ENCODE data around the gene PLB1.

PLB1 gene

DNA sequence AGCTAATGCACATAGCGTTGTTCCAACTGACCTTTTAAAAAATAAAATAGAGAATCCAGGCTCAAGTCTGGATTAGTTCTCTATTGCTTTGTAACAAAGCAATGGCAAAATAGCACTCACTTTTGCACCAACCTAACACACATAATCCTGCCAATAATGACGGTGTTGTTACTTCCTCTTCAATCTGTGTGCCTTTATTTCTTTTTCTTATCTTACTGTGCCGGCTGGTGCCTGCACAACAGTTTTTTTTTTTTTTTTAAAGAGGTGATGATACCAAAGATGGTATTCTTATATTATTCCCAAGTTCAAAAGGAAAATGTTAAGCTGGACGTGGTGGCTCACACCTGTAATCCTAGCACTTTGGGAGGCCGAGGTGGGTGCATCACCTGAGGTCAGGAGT lies 3.4 kb downstream of the PLB1 start:
- DNase-seq (ENCODE audit: low read depth), result no peak

DNA sequence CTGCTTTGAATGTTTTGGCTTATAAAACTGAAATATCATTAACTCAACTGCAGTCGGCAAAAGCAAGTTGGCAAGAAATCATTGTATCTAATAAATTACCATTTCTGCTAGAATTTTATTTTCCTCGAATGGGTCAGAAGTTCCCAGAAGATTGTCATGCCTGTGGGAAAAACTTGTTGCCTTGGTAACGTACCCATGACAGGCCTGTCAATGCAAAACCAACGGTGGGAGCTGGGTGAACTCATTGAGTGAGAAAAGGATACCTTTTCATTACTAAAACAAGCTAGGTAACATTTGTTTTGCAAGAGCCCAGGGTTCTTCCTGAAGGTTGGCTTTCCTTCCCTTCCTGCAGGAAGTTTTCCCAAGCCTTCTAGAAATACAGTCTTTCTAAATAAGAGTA lies 9.5 kb downstream of the PLB1 start:
- DNase-seq (ENCODE audit: low read depth), result no peak

DNA sequence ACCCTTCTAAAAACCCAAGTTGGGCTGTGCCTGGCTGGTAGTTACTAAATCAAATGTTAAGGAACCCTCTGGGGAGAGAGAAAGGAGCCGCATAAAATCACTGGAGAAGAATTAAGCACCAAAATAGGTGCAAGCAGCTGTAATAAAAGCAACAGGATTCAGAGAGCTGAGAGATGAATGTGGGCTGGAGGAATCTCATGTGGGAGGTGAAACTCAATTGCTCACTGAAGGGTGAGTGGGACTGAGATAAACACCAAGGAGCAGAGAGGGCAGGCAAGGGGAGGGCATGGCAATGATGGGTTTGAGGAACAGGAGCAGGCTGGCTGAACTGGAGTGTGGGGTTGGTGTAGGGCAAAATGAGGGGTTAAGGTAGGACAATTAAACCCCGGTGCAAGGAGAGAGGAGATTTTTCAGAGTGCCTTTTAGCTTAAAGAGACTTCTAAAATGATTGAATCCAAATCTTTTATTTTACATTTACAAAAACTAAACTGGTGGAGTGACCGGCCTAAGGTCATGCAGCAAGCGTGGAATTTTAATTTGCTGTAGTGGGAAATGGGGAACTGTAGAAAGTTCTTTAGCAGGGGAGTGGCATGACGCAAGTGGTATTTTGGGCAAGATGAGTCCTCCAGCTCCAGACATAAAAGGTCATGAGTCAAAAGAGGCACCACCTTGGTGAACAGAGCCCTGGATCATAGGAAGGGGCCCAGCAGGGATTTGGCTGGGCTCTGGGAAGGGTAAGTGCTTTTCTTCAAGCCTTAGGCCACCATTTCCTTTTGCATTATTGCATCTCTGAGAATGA lies 10.5 kb downstream of the PLB1 start:
- no peak for DNase-seq (ENCODE audit: low read depth)

DNA sequence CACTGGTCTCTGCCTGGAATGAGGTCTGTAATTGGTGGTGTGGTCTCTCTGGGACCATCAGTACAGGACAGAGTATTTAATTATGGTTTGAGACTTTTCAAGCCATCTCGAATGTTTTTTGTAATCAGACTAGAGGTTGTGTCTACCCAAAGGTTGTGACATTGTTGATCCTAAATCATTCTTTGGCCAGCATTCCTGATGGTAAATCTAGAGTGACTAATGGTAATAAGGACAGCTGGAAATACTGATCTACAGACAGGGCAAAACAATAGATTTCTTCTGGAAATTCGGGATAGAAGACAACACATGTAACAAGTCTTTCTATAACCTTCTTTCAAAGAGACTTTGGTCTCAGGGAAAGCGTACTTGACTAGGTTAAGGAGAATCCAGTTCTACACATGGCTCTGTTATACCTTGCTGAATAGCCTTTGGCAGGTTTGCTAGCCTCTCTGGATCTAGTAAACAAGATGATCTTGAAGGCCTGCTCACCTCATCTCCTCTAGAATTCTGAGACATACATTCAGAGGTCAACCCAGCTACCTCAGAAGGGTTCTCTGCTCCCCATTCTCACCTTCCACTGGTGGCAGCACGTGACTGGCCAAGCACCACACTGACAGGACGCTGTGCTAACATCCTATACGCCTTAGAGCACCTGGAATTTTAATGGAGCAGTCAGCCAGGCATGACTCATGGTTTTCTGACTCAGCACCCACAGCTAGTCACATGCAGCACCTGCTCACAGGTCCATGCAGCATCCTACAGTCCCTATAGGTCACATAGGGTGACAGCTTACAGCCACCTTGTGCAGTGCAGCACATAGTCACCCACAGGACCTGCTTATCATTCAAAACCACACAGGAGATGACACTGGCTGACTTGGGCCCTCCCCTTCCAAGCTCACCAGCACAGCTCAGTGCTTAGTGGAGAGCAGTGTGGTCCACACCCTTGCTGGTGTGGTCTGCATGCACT lies 12.2 kb downstream of the PLB1 start:
- peak; percentile 14 for DNase-seq (ENCODE audit: low read depth)

DNA sequence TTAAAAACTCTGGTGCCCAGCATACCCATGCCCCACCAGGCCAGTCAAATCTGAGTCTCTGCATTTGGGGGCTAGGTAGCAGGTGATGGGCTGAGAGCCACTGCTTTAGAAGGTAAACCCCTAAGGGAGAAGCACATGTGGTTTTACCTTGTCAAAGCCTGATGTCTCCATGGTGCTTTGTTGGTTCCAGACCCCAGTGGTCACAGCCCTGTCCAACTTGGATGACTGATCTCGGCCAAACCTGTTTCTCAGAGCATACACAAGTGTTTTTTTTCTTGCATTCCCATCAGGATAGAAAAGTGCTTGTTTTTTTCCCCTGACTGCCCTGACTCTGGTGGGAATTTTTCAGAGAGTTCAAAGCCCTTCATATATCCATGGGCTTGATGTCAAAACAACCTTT lies 13.5 kb downstream of the PLB1 start:
- no peak for DNase-seq (ENCODE audit: low read depth)

DNA sequence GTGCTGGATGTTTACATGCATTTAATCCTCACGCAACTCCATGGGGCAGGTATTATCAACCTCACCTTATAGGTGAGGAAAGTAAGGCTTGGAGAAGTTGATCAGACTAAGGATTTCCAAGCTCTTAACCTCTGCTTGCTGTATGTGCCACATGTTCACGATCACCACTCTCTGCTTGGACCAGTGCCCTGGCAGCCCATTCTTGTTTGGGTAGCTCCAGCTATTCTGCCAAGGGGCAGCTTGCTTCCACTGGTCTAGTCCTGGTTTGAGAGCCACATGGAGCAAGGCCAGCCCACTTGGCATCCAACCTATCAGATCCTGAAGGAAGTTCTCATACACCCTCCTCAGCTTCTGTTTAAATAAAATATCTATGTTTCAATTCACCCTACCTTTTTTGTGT lies 14.3 kb downstream of the PLB1 start:
- no peak for DNase-seq (ENCODE audit: low read depth)

DNA sequence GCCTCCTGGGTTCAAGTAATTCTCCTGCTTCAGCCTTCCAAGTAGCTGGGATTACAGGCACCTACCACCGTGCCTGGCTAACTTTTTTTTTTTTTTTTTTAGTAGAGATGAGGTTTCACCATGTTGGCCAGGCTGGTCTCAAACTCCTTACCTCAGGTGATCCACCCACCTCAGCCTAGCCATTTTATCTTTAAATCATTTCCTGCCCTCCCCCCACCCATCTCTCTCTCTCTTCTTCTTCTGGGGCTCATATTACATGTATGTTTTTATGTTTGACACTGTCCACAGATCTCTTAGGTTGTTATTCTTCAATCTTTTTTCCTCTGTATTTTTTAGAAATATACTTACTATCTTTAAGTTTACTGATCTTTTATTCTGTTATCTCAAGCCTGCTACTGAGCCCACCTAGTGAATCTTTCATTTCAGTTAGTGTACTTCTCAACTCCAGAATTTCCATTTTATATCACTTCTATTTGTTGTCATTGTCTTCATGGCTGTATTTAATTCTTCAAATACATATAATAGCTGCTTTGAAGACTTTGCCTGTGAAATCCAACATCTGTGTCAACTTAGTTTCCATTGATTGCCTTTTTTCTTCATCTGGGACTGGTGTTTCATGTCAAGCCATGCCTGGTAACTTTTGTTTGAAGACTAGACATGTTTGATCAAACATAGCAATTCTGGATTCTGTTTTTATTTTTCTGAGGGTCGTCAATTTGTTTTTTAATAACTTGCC lies 16.2 kb downstream of the PLB1 start:
- no peak for DNase-seq (ENCODE audit: low read depth)

DNA sequence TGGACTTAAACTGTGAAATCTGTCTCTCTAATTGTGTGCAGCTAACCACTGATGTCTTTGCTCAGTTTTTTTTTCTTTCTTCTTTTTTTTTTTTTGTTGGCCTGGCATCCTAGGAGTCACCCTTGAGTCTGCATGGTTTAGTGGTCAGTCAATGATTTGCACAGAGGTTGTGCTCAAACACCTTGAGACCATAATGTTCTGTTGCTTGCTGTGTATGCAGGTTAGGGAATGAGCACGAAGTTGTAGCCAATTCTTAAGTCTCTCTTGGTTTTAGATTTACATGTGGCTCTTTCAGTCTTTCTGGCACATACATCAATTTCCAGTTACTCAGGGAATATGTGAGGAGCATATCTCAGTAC lies 16.7 kb downstream of the PLB1 start:
- DNase-seq (ENCODE audit: low read depth), result no peak

DNA sequence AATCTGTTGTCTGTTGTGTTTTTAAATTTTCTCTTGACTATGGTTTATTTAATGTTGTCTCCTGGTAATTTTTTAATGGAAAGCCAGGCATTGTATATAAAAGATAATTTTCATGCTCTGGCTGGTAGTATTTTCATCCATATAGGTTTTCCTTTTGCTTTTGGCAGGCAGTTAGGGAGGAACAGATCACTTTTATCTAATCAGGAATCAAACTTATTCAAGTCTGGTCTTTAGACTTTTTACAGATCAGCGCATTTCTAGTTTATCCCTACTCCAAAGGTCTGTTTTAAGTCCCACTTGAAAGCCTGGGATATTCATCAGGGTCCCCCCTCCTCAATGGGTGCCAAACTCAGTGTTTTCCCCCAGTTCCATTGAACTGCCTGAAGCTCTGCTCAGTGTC lies 17.2 kb downstream of the PLB1 start:
- no peak for DNase-seq (ENCODE audit: low read depth)

DNA sequence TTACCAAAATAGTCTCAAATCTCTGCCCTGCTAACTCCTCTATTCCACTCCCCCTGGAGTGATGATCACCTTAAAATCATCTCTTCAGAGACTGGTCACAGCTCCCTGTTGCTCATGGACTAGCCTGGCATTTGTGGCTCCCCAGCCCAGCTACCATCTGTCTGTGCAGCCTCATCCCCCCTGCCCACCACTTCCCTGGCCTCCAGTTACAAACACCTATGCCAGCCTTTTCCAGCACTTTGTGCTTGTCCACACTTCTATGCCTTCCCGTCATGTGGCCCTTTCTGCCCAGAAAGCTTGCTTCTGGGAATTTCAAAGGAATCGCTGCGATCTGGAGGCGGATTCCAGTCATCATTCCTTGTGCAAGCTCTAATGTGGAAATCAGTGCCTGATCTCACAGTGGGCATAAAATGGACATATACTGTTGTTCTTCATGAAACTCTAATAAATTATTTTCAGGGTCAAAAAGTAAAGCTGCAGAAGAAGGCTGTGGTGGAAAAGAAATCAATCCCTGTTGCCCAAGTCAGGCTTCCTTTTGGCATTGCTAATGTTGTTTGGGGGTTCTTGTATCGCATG lies 19.4 kb downstream of the PLB1 start:
- DNase-seq (ENCODE audit: low read depth), result no peak

DNA sequence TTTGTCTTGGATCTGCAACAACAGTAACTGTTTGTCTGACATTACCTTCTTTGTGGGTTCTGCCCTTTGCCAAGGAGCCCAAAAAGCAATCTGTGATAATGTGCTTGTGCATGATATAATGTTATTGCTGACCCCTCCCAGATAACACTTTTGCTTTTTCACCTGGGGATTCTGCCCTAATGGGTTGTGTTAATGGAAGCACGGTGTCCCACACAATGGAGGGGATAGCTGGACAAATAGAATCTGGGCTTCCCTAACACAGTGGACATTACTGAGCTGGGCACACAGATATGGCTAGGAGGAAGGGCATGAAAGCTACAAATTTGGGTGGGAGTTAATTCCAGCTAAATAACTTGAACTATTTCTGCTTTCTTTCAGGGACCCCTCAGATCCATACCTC lies 20.6 kb downstream of the PLB1 start:
- no peak for DNase-seq (ENCODE audit: low read depth)

DNA sequence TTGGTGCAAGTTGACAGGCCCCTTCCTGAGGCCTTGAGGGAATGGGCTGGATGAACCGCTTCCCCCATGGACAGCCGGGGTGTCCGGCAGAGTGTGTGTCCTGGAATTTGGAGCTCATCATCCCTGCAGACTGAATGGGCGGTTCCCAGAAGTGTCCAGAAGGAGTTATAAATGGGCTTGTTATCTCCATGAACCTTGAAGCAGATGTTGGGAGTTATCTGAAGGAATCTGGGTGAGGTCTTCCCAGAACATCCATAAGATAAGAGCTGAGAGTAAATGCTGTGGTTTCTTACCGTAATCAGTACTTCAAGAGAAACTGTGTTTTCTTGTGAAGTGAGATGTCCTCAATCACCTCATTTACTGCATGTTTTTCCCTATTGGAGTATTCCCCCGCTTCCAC lies 21.1 kb downstream of the PLB1 start:
- DNase-seq (ENCODE audit: low read depth), result no peak

DNA sequence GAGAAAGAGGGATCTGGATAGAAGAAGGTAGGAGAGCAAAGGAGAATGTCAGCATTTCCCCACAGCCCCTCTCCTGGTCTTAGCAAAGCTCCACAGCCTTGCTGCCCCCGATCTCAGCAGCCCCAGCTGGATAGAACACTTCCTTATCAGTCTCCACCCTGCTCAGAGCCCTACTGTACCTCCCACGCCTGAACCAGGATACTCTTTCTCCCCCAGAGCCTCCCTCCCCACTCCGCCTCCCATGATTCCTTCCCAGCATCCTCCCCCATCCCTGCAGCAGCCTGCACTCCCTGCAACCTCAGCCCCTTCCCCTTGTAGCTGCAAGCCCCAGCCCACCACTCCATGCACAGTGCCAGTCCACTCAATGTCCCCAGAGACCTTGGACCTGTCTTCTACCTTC lies 25.8 kb downstream of the PLB1 start:
- DNase-seq (ENCODE audit: low read depth), result no peak

DNA sequence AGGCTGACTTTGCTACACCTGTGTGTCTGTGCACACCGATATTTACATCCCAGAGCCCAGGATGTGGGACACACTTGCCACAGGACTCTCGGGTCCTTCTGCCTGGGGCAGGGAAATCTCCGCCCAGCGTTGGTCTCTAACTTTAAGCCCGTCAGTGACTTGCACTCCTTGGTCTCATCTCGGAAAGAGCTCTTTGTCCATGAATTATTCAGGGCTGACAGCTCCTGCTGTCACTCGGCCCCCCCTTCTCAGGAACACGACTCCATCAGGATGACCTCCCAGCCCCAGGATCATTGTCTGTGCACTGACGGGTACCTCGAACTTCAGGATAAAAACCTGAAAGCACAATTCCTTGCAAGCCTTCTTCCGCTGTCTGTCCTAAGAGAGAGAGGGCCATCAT lies 26.6 kb downstream of the PLB1 start:
- DNase-seq (ENCODE audit: low read depth), result no peak

DNA sequence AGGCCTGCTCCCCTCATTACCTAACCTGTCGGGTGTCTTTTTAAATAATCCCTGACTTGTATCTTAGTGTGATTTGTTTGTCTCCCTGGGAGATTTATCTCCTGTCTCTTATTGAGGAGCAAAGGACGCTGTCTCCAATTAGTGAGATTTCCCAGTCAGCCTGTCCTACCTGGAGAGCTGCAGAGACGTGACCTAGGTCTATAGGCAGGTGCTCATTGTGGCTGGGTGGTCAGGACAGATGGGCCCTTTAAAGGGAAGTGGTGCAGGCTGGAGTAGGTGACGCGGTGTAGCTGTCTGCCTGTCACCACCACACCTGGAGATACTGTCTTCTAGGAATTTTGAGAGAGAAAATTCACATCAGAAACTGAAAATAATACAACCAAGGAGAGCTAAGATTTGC lies 28.0 kb downstream of the PLB1 start:
- no peak for DNase-seq (ENCODE audit: low read depth)

DNA sequence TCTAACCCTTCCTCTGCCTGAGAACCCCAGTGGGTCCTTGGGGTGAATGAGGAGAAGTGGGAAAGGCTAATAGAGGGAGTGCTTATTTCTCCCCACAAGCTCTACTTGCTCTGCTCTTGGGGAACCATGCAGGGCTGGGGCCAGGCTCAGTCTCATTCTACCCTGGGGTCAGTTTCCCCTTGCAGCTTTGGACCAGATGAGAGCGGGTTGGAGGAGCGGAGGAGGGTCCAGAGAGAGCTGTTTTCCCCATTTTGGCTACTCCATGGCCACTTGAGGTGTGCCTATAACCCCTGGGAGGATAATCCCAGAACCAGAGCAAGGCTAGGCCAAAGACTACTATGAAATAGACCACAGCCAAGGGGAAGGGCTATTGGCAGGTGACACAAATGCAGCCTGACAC lies 29.6 kb downstream of the PLB1 start:
- DNase-seq (ENCODE audit: low read depth), result no peak

DNA sequence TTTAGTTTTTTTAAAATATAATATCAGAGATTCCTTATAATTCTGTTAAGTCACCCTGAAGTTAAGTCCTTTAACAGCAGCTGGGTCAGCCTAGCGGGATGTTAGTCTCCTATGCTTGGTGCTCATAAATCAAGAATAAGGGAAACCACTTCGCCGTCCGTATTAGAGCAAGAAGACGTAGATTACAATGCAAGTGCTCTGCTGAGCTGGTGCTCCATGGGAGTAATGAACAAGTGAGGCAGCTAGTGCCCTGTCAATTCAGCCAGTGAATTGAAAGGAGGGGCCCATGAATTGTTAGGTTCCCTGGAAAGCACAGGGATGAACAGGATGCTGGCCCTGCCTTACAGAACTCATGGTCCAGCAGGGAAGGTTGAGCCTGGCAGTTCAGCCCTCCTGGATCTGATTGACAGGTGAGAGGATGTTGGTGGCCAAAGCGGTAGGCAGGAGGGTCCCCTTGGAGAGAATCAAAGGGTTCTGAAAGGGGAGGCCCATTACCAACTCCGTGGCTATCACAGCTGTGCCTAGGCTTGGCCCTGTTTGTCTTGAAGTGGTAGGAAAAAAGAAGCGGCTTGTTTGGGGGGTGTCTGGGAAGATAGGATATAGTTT lies 30.8 kb downstream of the PLB1 start:
- DNase-seq (ENCODE audit: low read depth), result no peak

DNA sequence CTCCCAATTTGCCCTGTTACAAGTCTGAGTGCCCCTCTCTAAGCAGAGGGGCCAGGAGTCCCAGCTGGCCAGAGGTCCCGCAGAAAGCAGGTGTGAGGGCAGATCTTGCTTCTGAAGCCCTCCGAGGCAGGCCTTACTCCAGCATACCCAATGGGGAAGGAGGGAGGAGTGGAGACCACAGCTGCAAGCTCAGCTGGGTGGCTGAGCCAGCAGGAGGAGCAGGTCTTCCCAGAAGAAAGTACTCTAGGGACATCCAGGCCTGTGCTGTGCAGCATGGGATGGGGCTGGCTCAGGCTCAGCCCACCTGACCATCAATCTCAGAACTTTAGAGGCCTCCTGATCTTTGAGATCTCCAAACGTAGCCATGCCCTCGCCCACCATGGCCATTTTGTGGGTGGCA lies 31.3 kb downstream of the PLB1 start:
- DNase-seq (ENCODE audit: low read depth), result no peak

DNA sequence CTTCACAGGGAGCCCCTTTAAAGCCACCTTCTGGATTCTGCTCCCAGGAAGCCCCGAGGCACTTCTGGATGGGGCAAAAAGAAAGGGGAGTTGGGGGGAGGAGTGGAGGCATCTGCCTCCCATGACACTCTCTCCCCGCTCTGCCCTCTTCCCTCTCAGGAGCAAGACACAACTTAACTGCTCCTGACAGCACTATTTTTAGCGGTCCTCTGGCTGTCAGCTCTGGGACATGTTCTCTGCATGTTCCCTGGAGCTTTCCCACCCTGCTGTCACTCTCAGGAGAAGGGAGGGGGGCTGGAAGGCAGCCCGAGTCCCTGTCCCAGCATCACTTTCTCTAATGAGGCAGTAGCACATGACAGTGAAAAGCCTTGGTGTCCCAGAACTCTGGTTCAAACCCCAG lies 32.3 kb downstream of the PLB1 start:
- DNase-seq (ENCODE audit: low read depth), result no peak

DNA sequence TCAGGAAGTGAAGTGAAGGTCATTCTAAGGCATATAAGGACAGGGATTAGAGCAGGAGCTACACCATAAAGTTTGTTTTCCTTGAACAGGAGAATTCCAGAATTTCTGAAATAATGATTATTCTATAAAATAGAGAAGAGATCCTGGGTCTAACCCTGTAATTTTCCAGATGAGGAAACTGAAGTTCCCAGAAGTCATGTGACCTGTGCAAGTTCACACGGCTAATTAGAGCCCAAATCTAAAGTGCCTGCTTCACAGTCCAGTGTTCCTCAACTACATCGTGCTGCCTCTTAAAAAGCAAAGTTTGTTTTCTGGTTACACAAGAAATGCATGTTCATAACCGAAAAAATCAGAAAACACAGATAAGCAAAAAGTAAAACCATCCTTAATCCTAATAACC lies 34.9 kb downstream of the PLB1 start:
- DNase-seq (ENCODE audit: low read depth), result no peak

DNA sequence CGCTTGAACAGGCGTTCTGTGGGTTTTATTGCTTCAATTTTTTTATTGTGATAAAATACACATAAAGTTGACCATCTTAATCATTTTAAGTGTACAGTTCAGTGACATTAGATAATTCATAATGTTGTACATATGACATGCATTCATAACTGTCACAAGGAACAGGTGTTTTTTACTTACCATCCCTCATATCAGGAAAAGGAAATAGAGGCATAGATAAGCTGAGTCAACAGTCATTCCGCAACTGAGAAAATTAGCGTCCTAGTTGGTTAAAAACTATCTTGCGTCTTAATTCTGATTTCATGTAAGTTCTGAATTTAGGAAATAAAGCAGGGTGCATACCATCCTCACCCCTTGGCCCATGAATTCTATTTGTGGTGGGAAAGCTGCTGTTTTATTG lies 36.5 kb downstream of the PLB1 start:
- no peak for DNase-seq (ENCODE audit: low read depth)

Measured in stimulated activated CD8-positive, alpha-beta memory T cell treated with anti-CD3 and anti-CD28 coated beads, Interleukin-12 subunit alpha, Interleukin-12 subunit beta, amount 100 ng/mL, for 4 hours (primary cell).